HG03565 (cell line): Measurements from ENCODE around the gene ZNF778.
"Not testable (repeated sequence)": the region's sequence is repeated elsewhere in the genome, so short reads cannot be mapped to it uniquely, and the experiment has no call there.

Source experiments
- ATAC-seq: cut with Tn5 transposase; IDR thresholded peaks from one replicate; pipeline ENCODE4 v1.9.1; 2021; ENCODE audit warnings: mild to moderate bottlenecking, moderate library complexity; ENCODE audit not compliant: unreplicated experiment

Gene ZNF778

DNA sequence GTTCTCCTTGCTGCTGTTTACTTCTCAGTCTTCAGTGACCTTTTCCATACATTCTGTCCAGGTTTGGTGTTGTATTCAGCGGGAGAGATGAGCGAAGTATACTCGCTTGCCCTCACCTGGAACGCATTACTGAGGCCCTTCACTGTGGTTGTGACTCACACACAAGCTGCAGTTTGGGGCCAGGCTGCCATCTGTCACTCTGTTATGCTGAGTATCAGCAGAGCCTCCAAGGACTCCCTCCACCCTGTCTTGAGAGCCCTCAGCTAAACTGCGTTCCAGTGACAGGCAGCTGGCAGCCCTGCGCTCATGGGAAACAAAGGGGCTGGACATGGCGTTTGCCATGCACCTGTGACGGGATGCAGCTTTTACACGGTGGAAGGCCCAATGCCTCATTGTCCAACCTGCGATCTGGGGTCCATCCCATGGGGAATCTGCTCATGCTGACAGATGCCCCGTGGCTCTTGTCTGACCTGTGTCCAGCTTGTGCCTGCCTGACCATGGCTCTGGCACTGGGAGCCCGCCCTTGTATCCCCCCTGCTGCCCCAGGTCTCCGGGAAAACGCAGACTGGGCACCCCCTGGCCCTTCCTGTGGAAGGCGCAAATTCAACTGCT, 6.5 kb upstream of the ZNF778 start:
- ATAC-seq = no peak

DNA sequence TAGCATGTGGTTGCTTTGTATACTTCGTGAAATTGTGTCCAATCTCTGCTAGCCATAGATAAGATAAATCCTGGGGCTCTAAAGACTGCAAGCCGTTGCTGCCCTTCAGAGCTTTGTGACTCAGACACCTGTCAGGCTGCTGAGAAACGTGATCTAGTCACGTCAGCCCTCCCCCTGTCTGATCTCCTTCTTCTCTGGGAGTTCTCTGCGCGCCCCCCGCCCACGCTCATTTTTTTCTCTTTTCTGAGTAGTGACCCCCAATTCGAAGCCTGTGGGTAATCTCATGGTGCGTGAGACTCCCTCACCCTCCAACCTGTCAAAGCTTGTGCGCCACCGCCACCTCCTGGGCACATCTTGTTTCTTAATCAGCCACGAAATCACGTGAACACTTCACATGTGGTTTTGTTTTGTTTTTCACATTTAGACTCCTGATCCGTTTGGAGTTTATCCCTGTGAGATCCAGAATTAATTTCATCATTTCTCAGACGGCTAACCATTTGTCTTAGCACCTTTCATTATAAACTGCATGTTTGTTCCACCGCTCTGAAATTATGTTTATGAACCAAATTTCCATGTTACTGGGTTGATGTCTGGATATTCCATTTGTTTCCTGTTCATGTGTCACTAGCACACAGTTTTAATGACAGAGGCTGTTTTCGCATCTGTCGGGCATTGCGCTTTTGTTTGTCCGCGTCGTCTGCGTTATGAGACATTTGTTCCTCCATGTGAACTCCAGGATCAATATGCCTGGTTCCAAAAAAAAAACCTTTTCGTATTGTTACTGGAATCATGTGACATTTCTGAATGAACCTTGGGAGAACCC, 977 bp upstream of the ZNF778 start:
- ATAC-seq = no peak

DNA sequence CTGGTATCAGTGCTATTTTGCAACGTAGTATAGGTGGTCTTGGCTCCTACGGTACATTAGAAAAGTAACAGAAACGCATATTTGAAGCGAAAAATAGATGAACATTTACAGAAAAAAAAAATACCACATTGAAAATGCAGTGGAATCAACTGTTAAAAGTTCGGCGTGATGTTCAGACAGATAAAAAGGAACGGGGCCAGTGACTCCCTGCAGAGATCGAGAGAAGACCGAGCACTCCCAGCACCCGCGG, 440 bp upstream of the ZNF778 start:
- no peak for ATAC-seq

DNA sequence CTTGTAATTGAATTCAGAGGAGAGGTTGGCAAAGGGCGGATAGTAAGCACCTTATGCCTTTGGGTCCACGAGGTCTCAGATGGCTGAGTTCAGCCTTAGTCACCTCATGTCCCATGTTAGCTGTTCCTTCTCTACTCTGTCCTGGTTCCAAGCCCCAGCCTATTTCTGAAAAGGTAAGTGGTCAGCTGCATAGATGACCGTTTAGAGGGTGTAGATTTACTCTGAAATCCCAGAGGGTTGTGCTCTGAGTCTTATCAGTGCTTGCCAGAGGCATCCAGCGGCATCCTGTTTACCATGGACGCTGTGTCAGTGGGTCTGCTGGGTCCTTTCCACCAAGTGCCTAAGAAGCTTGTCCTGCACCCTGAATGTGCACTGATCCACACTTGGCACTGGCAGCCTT, 1.9 kb downstream of the ZNF778 start:
- ATAC-seq = no peak

DNA sequence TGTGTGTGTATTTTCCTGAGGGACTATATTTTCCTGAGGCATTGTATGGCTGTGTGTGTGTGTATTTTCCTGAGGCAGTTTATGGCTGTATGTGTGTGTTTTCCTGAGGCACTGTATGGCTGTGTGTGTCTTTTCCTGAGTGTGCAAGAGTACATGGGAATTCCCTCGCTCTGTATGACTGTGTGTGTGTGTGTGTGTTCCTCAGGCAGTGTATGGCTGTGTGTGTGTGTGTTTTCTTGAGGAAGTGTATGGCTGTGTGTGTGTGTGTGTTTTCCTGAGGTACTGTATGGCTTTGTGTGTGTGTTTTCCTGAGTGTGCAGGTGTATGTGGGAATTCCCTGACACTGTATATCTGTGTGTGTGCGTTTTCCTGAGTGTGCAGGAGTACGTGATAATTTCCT, 4.1 kb downstream of the ZNF778 start:
- no peak for ATAC-seq

DNA sequence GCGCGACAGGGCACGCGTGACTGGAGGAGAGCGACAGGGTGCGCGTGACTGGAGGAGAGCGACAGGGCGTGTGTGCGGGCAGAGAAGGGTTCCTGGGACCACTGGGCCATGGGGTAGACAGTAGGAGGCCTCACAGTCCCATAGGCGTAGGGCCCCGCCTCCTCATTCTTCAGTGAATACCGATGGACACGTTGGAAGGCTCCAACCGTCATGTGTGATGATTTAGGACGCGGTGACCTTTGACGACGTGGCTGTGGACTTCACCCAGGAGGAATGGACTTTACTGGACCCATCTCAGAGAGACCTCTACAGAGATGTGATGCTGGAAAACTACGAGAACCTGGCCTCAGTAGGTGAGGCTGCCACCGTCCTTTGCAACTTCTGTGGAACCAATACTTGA, 5.4 kb downstream of the ZNF778 start:
- no peak for ATAC-seq

DNA sequence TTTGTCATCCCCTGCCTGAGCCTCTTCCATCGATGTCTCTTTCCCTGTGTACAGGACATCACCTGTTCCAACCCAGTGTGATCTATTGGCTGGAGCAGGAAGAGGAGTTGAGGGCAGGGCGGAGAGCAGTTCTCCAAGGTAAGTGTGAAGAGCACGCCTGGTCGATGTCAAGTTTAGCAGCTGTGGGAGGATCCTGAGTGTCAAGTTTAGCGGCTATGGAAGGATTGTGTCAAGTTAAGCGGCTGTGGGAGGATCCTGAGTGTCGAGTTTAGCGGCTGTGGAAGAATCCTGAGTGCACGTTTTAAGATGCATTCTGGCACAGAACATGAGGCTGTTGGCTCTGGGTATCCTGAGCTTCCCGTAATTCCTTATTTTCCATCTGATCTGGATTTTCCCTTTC, 7.2 kb downstream of the ZNF778 start:
- no peak for ATAC-seq

DNA sequence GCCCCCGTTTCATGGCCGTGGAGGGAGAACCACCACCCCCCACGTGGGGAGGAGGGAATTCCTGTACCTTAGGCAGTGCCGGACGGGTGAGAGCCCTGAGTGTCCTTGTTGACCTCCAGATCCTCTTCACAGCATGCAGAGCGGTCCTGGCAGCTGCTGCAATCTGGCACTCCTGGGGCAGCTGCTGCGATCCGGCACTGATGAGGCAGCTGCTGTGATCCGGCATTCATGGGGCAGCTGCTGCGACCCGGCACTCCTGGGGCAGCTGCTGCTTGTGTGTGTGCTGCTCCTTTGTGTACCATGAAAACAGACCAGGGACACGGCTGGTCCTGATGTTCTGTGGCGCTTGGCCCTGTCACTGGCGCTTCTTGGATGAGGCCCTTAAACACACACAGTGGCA, 12.8 kb downstream of the ZNF778 start:
- no peak for ATAC-seq

DNA sequence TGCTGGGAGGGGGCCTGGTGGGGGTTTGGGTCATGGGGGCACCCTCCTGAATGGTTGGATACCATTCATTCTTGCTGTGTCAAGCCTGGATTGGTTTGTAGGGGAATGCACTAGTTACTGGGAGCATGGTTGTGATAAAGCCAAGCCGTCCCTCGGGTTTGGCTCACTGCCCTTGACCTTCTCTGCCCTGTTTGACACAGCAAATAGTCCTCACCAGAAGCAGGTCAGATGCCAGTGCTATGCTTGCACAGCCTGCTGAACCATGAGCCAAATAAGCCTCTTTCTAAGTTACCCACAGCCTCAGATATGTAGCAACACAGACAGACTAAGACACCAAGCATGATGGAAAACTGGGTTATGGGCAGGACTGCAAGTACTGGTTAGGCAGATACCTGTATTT, 14.6 kb downstream of the ZNF778 start:
- no peak for ATAC-seq

DNA sequence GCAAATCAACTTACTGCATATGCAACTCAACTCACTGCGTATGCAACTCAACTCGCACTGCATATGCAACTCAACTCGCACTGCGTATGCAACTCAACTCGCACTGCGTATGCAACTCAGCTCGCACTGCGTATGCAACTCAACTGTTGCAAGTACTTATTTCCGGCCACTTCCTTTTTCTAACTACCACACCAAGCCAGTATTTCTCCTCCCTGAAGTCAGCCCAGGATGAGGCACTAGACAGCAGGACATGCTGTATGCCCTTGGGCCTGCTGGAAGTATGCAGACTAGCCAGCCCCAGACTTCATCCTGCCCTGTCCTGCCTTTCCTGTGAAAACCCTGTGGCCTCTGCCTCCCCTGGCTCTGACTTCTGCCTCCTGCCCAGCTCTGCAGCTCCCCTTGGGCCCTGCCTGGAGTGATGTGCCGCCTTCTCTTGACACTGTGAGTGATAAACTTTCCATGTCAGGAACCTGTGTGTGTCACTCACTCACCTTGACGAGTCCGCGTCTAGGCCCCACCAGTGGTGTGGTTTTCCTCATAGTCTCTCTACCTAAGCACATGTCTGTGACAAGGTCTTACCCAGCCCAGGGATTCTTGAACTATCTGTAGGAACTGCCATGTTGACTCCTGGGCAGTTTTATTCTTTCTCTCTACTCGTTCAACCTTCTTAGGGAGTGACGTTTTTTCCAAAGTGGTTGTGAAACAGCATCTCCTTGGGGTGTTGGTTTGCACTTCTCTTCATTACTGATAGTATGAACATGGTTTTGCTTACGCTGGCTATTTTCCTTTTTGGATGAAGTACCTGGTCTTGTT, 16.4 kb downstream of the ZNF778 start:
- ATAC-seq = no peak

DNA sequence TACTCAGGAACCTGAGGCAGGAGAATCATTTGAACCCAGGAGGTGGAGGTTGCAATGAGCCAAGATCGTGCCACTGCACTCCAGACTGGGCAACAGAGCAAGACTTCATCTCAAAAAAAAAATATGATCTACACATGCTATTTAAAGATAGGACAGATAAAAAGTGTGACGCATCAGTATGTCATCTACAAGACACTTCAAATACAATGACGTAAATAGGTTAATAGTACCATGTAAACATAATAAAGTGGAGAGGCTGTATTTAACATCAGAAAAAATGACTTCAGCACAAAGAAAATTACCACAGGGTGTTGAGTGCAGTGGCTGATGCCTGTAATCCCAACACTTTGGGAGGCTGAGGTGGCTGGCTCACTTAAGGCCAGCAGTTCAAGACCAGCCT, 20.2 kb downstream of the ZNF778 start:
- no peak for ATAC-seq

DNA sequence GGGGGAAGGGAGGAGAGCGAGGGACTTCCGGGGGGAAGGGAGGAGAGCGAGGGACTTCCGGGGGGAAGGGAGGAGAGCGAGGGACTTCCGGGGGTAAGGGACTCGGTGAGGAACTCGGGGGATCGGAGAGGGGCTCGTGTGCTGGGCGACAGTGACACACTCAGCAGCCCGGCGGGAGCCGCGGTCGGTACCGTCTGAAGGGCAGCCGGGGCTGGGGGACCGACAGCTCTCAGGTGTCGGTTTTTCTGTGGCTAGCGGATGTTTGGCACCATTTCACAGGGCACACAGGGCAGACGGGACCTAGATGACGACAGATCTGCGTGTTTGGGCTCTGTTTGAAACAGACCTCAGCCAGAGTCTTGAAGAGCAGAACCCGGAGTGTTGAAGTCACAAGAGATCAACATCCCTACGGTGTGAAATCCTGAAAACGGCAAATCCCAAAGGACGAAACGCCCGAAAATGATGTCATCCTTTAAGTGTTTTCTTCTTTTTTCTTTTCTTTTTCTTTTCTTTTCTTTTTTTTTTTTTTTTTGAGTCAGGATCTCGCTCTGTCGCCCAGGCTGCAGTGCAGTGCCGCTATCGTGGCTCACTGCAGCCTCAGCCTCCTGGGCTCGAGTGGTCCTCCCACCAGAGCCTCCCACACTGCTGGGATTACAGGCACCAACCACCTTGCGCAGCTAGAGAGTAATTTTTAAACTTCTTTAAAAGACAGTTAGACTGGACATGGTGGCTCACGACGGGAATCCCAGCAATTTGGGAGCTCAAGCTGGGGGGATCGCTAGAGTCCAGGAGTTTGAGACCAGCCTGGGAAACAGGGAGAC, 23.9 kb downstream of the ZNF778 start:
- ATAC-seq = peak; percentile 47

DNA sequence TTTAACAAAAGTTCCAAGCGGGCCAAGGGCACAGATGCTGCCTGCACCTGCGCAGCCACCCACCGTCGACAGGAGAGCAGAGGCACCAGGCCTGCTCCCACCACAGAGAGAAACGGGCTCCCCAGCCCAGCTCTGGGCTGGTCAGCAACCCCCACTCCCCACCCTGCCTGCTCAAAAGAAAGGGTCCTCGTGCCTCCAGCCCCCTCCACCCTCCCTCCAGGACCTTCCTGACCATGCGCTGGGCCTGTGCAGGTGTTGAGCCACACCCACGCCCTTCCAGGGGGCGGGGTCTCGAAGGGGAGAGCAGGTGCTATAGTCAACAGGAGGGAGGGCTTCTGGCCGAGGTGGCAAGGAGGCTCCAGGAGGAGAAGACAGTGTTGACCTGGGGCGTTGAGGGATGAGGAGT, 25.3 kb downstream of the ZNF778 start:
- ATAC-seq = no peak

DNA sequence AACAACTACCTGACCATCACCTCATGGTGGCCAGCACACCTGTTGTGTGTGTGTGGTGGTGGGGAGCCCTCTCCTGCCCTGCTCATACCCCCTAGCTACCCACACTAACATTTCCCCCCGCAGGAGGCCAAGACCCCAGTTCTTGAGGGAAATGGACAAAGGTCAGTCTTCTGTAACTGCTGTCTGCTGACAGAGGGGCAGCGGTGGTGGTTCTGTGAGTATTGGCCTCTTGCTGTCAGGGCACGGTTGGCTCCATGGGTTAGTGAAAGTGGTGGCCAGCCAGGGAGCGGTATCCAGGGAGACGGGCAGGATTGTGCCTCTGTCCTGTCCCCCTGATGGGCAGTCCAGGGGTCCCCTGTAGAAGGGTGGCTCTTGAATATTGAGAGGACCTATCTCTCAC, 26.2 kb downstream of the ZNF778 start:
- no peak for ATAC-seq

DNA sequence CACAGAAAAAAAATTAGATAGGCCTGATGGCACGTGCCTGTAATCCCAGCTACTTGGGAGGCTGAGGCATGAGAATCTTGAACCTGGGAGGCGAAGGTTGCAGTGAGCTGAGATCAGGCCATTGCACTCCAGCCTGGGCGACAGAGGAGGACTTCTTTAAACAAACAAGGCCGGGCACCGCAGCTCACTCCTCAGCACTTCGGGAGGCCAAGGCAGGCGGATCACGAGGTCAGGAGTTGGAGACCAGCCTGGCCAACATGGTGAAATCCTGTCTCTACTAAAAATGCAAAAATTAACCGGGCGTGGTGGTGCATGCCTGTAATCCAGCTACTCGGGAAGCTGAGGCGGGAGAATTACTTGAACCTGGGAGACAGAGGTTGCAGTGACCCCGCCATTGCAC, 26.8 kb downstream of the ZNF778 start:
- ATAC-seq = not testable (repeated sequence)

DNA sequence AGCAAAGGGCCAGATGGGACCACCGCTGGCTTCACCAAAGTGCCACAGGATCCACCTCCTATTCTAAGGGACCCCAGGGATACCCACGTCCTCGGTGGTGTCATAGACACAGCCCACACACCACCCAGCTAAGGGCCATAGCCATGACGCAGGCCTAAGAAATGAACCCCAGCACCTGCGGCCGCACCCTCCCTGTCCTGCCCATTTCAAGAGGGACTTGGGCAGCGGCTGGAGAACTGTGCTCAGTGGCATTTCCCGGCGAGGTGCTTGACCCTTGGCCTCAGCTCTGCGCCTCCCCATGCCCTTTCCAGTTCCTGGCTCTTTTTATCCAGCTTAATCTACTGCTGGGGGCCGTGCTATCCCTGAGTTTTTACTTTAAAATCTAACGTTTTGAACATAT, 27.3 kb downstream of the ZNF778 start:
- ATAC-seq = no peak

DNA sequence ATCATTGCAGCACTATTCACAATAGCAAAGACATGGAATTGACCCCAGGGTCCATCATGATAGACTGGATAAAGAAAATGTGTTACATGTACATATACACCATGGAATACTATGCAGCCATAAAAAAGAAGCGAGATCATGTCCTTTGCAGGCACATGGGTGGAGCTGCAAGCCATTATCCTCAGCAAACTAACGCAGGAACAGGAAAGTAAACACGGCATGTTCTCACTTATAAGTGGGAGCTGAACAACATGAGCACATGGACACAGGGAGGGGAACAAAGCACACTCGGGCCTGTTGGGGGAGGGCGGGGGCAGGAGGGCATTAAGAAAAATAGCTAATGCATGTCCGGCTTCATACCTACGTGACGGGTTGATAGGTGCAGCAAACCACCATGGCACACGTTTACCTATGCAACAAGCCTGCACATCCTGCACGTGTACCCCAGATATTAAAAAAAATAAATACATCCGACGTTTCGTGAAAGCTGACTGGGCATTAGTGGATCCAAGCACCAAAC, 28.9 kb downstream of the ZNF778 start:
- ATAC-seq = no peak

DNA sequence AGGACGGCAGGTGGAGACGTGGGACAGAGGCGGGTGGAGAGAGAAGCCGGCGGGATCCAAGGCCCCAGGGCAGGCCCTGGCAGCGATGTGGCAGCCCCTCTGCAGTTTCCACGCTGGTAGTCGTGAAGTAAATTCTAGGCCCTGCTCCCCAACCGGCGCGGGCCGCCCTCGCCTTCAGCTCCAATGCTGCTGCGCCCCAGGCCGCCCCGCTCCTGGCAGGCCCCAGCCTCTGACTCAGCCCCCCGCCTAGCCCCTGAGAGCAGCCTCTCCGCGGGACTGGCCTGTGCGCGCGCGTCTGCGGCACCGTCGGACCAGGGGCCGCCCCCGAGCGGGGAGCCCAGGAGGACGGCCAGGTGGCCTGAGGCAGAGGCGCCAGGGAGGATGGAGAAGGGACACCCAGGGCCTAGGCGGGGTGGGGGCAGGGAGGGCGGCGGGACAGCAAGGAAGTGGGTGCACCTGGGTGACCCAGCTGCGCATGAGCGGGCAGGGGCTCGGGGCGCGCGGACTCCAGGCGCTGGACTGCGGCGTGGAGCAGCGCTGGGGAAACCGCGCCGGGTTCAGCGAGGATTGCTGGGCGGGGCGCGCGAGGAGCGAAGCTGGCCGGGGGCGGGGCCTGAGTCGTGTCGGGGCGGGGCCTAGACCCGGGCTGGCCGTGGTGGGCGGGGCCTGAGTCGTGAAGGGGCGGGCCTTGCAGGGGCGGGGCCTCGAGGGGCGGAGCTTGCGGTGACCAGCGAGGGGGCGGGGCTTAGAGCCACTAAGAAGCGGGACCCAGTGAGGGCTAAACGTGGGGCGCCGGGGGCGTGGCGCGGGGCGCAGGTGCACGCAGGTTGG, 29.6 kb downstream of the ZNF778 start:
- ATAC-seq = peak; percentile 50

DNA sequence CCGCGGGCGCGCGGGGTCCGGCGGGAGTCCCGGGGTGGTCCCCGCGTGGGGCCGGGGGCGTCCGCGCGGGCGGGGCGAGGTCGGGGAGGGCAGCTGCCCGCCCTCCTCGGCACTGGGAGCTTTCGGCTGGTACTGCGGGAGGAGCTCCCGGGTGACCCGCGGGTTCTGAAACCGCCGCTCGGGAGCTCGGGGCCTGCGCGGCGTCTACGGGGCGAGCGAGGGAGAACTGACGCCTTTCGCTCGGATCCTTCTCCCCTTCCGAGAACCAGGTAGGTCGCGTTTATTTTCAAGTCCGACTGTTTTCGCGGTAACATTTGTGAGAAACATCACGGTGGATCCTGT, 30.2 kb downstream of the ZNF778 start:
- peak; percentile 12 for ATAC-seq

DNA sequence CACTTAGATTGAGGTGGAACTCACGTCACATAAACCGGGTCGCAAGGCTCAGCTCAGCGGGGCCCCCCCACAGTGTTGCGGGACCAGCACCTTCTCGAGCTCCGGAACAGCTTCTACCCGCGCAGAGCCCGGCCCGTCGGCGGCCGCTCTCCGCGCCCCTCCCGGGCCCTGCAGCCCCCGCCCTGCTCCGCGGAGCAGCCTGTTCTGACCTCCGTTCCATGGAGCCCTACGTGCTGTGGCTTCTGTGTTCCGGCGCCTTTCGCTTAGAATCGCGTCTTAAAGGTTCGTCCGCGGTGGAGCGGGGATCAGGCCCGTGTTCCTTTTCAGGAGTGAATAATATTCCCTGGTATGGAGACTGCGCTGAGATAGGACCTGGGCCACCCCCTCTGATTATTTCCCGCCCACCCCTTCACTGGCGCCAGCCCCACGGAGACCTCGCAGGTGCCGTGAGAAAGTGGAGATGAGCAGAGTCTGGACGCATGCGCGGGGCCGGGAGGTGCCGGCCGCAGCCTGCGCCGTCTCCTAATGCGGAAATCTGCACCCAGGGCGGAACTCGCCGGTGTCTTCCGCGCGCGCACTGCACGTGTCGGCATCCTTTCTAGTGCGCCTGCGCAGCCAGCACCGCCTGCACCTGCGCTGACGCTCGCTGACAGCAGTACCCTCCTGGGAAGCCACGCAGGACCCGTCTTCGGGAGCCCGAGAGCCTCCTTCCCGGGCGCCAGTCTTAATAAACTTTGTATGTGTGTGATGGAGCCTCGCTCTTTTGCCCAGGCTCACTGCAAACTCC, 30.9 kb downstream of the ZNF778 start:
- no peak for ATAC-seq
